Peyer's patch (tissue), 4 donors: Measurements from ENCODE around the gene COBL.

Source experiments
- POLR2A ChIP-seq, 2 donors: fragments of 450-650 bp; IDR thresholded peaks; one replicate each; pipeline ENCODE4 v1.5.1; 2017; ENCODE audit warnings: antibody characterized with exemption in 2 of 2, mild to moderate bottlenecking in 2 of 2, moderate library complexity in 2 of 2
- TF ChIP-seq, protein P1 (sequence below), 6 experiments: fragments of 450-650 bp in 4 of 6; fragments of 200-600 bp in 2 of 6; sonication (generic) in 1 of 6; IDR thresholded peaks; one replicate each; pipeline ENCODE4 v1.5.1; 2017 to 2019; ENCODE audit warnings: antibody characterized with exemption in 6 of 6, mild to moderate bottlenecking in 3 of 6, moderate library complexity in 1 of 6

DNA sequence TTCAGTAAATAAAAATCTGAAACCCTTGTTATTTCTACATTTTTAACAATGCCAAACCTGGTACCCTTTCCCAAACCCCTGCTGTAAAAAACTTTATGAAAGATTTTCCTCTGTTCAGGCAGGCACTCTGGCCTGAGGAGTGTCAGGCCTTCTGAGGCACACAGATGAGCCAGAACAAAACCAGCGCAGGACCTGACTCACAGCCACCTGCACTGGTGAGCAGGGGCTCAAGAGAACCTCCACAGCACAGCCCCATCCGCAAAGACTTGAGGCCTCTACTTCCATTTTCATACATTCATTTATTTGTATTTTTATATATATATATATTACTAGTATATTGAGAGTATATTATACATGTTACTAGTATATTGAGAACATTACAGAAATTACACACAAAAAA is 49.4 kb downstream of the COBL start:
- TF ChIP-seq, protein P1, sequence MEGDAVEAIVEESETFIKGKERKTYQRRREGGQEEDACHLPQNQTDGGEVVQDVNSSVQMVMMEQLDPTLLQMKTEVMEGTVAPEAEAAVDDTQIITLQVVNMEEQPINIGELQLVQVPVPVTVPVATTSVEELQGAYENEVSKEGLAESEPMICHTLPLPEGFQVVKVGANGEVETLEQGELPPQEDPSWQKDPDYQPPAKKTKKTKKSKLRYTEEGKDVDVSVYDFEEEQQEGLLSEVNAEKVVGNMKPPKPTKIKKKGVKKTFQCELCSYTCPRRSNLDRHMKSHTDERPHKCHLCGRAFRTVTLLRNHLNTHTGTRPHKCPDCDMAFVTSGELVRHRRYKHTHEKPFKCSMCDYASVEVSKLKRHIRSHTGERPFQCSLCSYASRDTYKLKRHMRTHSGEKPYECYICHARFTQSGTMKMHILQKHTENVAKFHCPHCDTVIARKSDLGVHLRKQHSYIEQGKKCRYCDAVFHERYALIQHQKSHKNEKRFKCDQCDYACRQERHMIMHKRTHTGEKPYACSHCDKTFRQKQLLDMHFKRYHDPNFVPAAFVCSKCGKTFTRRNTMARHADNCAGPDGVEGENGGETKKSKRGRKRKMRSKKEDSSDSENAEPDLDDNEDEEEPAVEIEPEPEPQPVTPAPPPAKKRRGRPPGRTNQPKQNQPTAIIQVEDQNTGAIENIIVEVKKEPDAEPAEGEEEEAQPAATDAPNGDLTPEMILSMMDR (IDR thresholded peaks at IDR 0.05): no peak
- no peak for TF ChIP-seq POLR2A (IDR thresholded peaks at IDR 0.05)
